GM18861 (cell line): Measurements from ENCODE around the gene NOP9.
"Not testable (repeated sequence)": the region's sequence is repeated elsewhere in the genome, so short reads cannot be mapped to it uniquely, and the experiment has no call there.

ENCODE experiments used
- ATAC-seq: cut with Tn5 transposase; IDR thresholded peaks from one replicate; pipeline ENCODE4 v1.9.1; 2021; ENCODE audit not compliant: unreplicated experiment

The NOP9 gene

DNA sequence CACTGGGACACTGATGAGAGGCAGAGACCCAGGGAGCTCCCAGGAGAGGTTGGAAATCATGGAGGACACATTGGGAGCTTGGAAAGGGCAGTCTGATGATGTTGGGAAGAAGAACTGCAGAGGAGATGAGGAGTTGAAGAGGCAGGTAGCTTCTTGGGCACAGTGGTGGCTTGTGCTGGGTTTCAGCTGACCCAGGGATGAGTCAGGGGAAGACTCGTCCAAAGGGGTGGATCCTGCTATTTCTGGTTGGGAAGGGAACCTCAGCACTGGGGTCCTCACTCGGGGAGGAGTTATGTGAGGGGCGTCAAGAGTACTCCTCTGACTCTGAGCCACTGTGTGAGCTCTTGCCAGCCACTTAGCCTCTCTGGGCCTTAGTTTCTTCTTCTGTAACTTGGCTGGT lies 23.7 kb downstream of the NOP9 start:
- no peak for ATAC-seq

DNA sequence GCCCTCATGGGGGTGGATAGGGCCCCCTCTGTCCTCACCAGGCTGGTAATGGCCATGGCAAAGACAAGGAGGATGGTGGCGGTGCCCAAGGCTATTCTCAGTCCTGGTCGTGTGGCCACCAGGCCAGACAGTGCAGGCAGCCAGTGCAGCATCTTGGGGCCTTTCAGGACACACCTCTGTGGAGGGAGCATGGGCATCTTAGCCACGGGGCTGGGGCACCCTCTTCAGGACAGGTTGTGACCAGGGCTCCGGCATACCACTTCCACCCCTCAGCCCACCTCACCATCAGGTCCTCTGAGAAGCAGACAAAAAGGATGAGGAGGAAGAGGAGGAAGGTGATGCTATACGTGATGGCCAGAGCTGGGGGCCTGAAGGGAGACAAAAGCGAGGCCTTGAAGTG lies 24.4 kb downstream of the NOP9 start:
- ATAC-seq = no peak

DNA sequence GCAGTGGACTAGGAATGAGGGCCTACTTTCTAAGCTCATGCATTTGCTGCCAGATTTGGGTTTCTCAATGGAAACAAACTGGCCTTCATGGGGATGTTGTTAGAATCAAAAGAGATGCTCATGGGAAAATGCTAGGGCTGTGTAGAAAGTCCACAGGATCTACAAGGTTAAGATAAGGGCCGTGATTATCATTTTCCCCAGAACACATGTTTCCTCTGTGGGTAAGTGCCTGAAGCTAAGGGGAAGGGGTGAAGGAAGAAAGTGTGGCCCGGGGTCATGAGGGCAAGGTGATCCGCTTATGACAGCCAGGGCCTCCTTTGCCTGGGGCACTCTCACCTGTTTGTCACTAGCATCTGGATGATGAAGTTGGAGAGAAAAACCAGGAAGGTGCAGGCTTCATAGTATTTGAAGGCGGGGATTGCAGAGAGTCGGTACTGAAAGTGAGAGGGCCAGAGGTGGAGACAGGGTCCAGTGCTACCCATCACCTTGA lies 25.4 kb downstream of the NOP9 start:
- ATAC-seq = no peak

DNA sequence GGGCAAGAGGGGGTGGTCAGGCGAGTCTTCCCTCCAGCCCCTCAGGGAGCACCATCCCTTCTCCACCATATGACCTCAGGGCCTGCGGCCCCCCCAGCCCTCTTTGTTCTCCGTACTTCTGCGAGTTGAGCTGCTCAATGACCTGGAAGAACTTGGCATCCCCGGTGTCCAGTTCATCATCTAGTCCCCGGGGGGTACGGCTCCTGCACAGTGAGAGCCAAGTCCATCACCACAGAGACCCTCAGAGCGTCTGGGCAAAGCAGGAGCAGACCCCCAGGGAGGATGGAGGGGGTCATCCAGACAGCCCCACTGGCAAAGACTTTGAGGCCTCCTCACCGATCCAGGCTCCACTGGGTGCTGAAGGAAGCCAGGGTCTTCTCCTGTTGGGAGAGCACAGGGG lies 26.3 kb downstream of the NOP9 start:
- ATAC-seq = no peak

DNA sequence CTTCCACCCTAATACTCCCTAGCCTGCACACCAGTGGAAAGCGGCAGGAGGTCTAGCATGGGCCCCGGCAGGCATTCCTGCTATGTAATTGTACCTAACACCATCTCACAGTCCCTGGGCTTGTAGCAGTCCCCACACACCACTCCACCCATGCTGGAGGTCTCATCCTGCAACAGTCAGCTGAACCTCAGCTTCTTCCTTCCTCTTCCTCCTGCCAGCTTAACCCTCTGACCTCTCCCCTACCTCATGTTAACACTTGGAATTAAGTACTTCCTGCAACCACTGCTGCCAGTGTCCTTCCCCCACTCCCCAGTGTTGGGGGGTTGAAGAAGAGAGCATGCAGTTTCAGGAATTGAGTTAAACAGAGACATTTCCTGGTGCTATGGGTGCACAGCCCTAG lies 27.7 kb downstream of the NOP9 start:
- no peak for ATAC-seq

DNA sequence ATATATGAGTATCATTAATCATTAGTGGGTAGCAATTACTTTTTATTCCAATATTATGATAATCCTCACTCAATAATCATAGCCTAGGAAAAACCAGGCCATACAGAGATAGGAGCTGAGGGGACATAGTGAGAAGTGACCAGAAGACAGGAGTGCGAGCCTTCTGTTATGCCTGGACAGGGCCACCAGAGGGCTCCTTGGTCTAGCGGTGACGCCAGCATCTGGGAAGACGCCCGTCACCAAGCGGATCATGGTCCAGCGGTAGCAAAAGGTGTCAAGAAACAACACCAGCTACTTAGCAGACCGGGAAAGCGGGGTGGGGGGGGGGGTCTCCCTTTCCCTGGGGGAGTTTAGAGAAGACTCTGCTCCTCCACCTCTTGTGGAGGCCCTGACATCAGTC lies 28.3 kb downstream of the NOP9 start:
- ATAC-seq = not testable (repeated sequence)

DNA sequence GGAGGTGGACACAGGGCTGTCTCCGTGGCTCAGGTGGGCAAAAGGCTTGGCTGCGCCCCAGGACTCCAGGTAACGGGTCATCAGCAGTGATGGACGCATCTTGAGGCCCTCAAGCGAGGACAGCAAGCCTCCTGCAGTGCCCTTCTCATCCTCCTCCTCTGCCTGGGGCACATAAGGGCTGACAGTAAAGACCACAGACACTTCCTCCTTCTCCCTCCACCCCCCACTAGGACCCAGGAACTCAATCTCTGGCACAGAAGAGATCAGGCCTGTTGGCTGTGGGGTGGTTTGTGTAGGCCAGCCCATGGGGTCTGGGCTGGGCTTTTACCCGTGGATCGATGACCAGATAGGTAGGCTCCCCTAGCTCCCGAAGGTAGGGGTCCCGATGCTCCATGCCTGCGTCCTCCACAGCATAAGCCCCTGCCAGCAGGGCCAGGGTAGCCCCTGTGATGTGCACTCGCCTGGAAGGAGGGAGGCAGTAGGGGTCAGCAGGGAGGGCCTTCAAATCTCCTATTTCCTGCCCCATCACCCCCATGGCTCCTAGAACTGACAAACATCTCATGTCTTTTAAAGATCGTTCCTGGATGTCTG lies 29.5 kb downstream of the NOP9 start:
- no peak for ATAC-seq

DNA sequence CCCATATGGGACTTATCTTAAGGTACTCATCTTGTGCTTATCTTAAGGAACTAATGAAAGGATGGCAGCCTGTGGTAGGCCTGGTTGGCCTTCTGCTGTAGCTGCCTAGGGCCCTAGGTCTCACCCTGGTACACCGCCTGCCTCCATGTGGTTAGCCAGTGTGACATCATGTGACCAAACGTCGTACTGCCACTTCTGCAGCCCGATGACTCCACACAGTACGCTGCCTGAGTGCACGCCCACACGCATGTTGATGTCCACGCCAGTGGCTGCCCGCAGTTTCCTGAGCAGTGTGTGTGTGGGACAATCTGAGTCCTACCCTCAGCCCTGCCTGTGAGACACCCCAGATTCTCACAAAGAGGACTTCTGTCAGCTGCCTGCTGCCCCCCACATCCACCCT lies 30.1 kb downstream of the NOP9 start:
- no peak for ATAC-seq

DNA sequence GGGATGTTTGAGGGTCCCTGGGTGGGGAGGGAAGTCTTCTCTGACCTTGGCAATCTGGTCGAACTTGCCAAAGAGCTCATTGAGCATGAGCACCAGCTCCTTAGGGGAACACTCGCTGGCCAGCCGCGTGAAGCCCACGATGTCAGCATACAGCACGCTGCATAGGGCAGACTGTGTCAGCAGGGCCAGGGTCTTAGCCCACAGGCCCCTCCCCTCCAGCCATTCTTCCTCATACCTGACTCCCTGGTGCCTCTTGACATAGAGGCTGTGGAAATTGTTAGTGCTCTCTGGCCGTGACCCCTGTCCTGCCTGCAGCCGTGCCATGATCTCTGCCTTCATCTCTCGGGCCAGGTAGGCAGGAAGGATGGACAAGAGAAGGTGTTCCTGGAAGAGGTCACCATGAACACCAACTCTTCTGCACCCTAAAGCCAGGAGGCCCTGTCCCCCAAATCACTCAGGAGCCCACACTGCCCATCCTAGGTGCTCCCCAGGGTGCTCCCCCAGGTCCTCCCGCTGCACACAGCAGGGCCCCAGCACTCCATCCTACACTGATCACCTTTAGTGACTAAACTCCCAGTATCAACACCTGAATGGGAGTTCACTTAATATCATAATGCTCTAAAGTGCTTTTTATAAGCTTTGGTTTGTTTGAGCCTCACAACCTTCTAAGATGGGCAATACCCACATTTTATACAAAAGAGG lies 31.5 kb downstream of the NOP9 start:
- ATAC-seq = no peak

DNA sequence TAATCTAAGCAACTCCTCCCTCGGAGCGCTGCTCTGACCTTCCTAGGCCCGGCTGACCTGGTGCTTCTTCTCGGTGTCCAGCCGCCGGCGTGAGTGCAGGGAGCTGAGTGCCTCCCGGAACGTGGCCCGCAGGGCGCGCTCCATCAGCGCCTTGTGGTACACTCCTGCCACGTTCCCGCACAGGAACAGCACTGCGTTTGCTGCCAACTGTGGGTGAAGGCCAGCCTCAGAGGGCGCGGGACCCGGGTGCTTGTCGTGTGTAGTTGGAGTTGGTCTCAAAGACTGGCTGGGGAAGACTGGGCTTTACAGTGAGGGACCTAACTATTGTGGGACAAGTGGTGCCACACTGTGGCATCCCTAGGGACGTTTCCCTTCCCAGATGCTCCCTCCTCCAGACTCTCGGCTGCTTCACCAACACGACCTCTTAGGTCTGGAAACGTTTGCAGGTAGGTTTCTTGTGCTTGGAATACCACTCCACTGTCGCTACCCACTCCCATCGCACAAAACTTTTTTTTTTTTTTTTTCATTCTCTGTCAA lies 32.1 kb downstream of the NOP9 start:
- ATAC-seq = no peak

DNA sequence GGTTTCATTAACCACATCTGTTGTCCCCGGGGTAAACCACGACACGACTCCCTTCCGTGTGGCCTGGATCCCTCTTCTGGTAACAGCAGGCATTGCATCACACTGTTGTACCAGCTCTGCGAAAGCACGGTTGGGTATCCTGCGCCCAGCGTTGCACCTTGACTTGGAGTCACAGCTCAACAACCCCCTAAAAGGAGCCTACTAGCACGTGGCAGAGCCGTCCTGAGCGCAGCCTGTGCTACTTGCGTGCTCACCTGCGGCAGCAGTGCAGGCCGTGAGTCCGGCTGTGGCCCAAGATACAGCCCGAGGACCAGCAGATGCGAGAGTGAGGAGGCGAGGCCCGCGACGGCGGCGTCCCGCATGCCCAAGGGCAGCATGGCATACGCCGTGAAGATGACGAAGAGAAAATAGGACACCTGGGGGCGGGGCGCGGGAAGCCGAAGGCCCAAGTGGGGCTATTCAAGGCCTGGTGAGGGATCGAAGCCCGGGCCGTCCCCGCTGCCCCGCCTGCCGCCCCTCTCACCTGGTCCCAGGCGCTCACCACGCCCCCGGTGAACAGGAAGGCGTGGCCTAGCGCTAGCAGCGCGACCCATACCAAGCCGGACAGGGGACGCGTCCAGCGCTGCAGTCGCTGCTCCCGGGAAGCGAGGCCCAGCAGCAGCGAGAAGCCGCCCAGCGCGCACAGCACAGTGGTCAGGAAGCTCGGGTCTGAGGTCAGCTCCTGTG lies 32.8 kb downstream of the NOP9 start:
- ATAC-seq = peak; percentile 81

DNA sequence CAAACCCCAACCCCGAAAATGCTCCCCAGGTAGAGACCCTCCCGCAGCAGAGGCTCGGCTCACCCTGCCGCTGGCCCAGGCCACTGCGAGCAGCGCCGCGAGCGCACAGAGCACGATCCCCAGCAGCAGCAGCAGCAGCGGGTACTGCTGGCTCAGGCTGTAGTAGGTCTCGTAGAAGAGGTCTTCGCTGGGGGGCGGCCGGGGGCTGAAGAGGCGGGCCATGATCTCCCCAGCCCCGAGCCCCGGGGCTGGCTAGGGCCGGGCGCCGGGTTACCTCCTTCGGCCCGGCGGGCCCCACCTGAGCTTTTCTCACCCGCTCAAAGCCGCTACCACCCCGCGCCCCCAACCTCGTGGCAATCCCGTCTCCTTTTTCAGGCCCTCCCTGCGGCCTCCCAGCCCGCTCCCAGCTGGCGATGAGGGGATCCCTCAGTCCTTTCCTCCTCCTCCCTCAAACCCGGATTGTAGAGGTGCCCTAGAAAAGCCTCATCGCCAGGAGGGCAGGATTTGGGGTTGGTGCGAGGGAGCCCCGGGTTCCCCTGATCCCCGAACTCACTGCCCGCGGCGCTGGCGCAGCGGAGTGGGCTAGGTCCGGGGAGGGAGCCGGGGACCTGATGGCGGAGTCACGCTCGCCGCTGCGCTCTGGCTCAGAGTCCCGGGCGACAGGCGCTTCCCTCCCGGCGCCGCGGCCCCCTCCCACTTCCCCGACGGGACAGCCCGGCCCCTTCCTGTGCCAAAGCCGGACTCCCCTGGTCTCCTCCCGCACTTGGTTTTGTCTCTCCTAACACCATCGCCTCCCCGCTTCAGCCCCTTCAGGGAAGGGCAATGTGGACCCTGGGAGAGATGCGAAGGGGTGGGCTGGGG lies 35.0 kb downstream of the NOP9 start, which contains the start of gene ADCY4:
TSS of gene ADCY4 (minus strand) at position 641 of the 861 bp plus-strand sequence. CDS start at position 222, 419 bp downstream.
- no peak for ATAC-seq

DNA sequence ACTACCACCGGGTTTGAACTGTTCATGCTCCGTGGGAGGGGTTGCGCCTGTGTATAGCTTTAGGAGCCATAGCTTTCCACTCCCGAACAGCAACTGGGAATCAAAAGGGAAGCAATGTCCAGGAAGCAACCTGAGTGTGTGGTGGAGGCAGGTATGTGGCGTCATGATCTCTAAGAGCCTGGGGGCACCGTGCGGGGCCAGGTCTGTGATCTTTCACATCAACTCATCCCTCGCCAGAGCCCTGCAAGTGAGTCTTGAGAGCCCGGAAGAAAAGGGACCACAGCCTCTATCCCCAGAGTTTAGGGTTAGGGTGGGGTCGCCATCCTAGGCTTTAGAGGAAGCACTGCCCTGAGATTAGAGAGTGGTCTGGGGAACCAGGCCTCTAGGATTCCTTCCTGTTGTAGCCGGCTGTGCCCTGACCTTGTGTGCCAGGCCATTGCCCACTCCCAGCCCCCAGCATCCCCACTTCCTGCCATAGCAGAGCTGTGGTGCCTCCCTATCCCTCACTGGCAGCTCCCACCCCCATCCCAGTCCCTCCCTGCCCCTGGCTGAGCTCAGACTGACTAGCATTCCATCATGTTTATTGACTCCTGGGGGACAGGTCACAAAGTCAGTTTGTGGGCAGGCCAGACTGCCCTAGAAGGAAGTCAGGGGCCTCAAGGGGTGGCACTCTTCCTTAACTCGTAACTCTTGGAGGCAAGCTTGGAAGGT lies 36.0 kb downstream of the NOP9 start:
- no peak for ATAC-seq

DNA sequence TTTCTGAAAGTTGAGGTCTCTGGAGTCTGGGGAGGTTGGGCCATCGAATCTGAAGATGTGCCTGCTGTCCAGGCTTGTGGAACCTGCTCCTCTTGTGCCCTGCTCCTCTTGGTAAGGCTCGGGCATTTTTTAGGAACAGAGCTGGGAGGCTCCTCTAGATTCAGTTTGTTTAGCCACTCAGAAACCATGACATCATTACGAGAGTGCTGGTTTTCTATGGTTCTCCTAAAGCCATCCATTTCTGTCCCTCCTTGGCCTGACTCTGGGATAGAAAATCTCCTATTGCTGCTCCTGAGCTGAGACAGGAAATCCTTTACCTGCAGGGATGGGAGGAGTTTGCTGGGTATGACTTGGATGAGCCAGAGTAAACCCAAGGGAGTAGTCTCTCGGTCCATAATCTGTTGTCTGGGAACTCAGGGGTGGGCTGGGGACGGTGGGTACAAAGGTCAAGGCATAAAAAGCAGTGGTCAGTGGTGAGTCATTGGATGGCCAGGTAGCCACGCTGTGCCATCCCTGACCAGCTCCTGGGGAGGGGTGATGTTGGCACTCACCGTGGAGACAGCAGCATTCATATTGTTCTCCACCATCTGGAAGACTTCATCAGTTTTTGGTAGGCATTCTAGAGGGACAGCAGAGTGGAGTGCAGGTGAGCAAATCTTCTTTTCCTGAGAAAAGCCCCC lies 37.6 kb downstream of the NOP9 start:
- no peak for ATAC-seq

DNA sequence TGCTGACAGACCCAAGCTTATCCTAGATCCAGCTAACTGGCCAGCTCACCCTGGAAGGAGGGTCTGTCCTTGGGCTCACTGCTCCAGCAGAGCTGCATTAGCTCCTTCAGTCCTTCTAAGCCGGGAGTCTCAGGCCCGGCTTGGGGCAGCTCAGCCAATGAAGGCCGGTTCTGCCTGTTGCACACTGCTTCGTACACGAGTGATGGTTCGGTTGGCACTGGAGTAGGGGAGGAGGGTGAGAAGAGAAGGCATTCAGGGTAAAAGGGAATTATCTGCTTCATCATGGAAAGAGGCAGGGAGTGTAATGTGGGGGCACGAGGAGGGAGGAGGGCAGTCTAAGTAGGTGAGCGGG lies 38.1 kb downstream of the NOP9 start:
- no peak for ATAC-seq

DNA sequence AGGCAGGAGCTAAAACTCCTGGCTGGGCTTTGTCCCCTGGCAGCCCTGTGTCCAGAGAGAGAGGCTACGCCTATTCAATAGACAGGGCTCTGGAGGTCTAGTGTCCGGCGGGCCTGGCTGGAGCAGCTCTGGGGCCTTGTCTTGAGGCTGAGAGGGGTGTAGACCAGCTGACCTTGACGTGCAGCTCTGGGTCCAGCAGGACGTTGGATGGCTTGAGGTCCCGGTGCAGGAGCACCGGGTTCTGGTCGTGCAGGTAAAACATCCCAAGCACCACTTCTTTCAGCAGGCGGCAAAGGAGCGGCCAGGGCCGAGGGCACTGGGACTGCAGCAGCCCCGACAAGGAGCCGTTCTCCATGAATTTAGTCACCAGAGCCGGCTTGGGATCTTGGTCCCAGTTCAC lies 39.2 kb downstream of the NOP9 start:
- ATAC-seq = no peak

DNA sequence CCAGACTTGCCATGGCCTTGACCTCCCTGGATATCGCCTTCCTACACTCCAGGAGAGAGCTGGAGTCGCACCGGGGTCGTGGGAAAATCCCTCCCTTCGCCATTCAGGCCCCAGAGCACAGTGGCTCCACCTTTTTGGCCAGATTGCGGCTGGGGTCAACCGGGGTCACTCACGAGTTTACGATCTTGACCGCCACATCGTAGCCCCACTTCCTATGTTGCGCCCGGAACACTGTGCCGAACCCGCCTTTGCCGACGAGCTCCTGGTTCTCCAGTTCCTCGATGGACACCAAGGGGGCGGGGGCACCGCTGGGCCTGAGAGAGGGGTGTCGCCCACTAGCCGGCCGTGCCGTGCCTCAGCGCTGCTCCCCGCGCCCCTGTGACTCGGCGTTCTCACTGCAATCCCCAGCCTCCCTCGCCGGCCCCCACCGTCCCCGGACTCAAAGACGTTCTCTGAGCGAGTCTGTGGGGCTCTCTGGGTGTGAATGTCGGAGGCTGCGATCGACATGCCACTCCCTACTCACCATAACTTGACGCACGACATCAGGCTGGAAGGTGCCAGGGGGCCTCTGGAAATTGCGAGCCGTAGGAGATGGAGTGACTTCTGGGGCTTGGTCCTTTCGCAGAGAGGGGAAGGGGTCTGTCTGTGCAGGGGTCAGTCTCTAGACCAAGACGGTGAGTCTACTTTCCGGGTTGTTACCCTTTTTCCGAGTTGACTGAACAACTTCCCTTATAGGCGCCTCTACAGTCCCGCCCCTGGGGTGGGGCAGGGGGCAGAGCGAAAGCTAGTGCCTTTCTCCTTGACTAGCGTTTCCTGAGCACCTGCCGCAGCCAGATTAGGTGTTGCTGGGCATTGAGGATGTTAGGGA lies 39.9 kb downstream of the NOP9 start, which contains the start of gene RIPK3:
TSS of gene RIPK3 (minus strand) at position 708 of the 868 bp plus-strand sequence. CDS start at position 543, 165 bp downstream.
- ATAC-seq = peak; percentile 72

DNA sequence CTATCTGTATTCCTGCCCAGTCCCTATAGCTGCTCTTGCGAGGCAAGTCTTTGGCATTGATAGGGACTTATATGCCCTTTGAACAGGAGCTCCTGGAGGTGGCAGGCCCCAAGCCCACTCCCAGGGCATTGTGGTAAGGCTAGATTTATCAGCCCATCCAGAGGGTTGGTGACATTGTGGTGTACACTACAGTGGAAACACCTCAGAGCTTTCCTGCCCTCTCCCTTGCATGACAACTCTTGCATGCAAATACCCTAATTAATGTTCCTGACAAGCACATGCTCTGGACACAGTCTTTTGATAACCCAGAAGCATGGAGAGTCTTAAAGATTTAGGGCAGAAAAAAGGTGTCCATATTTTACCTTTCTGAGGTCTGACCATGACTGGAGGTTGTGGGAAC lies 41.0 kb downstream of the NOP9 start:
- ATAC-seq = no peak

DNA sequence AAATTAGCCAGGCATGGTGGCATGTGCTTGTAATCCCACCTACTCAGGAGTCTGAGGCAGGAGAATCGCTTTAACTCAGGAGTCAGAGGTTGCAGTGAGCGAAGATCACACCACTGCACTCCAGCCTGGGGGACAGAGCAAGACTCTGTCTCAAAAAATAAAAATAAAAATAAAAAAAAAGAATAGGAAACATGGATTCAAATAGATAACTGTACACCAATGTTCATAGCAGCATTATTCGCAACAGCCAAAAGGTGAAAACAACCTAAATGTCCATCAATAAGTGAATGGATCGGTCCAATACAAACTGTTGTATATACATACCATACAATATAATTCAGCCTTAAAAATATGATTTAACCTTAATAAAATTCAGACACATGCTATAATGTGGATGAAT lies 43.2 kb downstream of the NOP9 start:
- ATAC-seq = no peak
